Colonic mucosa (tissue), 4 donors: Measurements from ENCODE around the gene PCP4L1. TPM values are rescaled to one million over a fixed set of nuclear protein-coding genes. Genes with fewer than 3 reads are reported as not detected.
A peak's percentile ranks its signal among the peaks of the same experiment; 100 is the strongest.

Source experiments
- DNase-seq: peaks from one replicate; pipeline ENCODE4 v3.0.0-alpha.2; 2020
- H3K27ac ChIP-seq: fragments of 200-600 bp; one replicate; pipeline ENCODE4 v1.8.0; 2021
- H3K27me3 ChIP-seq: fragments of 200-600 bp; one replicate; pipeline ENCODE4 v1.8.0; 2021
- H3K36me3 ChIP-seq: fragments of 200-600 bp; one replicate; pipeline ENCODE4 v1.8.0; 2021
- H3K4me1 ChIP-seq: fragments of 200-600 bp; one replicate; pipeline ENCODE4 v1.8.0; 2021; ENCODE audit warnings: mild to moderate bottlenecking
- H3K4me3 ChIP-seq: fragments of 200-600 bp; one replicate; pipeline ENCODE4 v1.8.0; 2021
- H3K9ac ChIP-seq, 2 donors: one replicate each; pipeline ENCODE4 v1.7.0; 2013; ENCODE audit warnings: control low read depth in 2 of 2, low read depth in 2 of 2, low read length in 2 of 2
- H3K9me3 ChIP-seq: fragments of 200-600 bp; one replicate; pipeline ENCODE4 v1.8.0; 2021
- CTCF ChIP-seq: fragments of 200-600 bp; IDR thresholded peaks from one replicate; pipeline ENCODE4 v1.8.0; 2022; ENCODE audit warnings: antibody characterized with exemption, mild to moderate bottlenecking
- intact Hi-C: fragments of 100-400 bp; cut with DNase I; formaldehyde crosslinking; loops from one replicate; pipeline ENCODE4 v1.14.1; 2022
- total RNA-seq, 2 donors: library from RNA; stranded (reverse); fragmentation: NEBNext Ultra II Directional in 1 of 2; extraction: Animal tissue kit (Norgen Biotek cat#: 25700) in 1 of 2; gene quantifications; one replicate each; pipeline ENCODE4 v1.2.1, GENCODE V29; 2021
- donor health status: healthy.
- donor health status: DM: no; HTN: no; CAD: no.
- donor health status: DM: no; HTN: no; CAD: no.

Gene PCP4L1
- total RNA-seq, 2 donors from 2014 or later = 0.22 to 1.4 TPM

- no peak for TF ChIP-seq CTCF
- Histone ChIP-seq H3K27me3 (no peaks in the 10 kb centered on the region), H3K9me3 (no peaks in the 10 kb centered on the region), H3K4me1 (no peaks in the 10 kb centered on the region), H3K9ac (no peak overlapping the region), H3K4me3 (no peak overlapping the region), H3K27ac (no peak overlapping the region), H3K36me3 (no peaks in the 10 kb centered on the region)
- DNase-seq = no peak
- intact Hi-C loops = no loop called here
These were observed 39.6 kb downstream of the PCP4L1 start for GRCh38 chr1:161298116-161298515.

GRCh38 chr1:161299347-161299746 lies 40.8 kb downstream of the PCP4L1 start:
- no peak for DNase-seq
- no peaks in the 10 kb centered on the region for H3K9me3 ChIP-seq
- H3K4me3 ChIP-seq = no peak overlapping the region
- no peak overlapping the region for H3K9ac ChIP-seq
- no peak for TF ChIP-seq CTCF
- intact Hi-C loops = no loop called here
- H3K27ac ChIP-seq = no peak overlapping the region
- no peaks in the 10 kb centered on the region for H3K27me3 ChIP-seq
- no peaks in the 10 kb centered on the region for H3K4me1 ChIP-seq
- no peaks in the 10 kb centered on the region for H3K36me3 ChIP-seq

- Histone ChIP-seq H3K36me3 (no peaks in the 10 kb centered on the region), H3K27me3 (no peaks in the 10 kb centered on the region), H3K9ac (no peak overlapping the region), H3K4me1 (no peaks in the 10 kb centered on the region), H3K27ac (no peak overlapping the region), H3K4me3 (no peak overlapping the region), H3K9me3 (no peaks in the 10 kb centered on the region)
- no peak for TF ChIP-seq CTCF
- intact Hi-C loops = loop anchor here (10.0 kb wide), 1 partner anchor 106 kb away; the partner anchor contains the start of gene ADAMTS4
- no peak for DNase-seq
These were observed 41.9 kb downstream of the PCP4L1 start for GRCh38 chr1:161300478-161300877.

- Histone ChIP-seq H3K9ac (peak overlapping the region; percentile 54 to 80), H3K4me1 (no peaks in the 10 kb centered on the region), H3K4me3 (peak overlapping the region; percentile 63), H3K27me3 (no peaks in the 10 kb centered on the region), H3K9me3 (no peaks in the 10 kb centered on the region), H3K36me3 (no peaks in the 10 kb centered on the region), H3K27ac (peak overlapping the region; percentile 27)
- no peak for DNase-seq
- intact Hi-C loops = loop anchor here (10.0 kb wide), 1 partner anchor 110 kb away; the partner anchor contains the start of gene ADAMTS4
- no peak for TF ChIP-seq CTCF
These were observed 46.7 kb downstream of the PCP4L1 start for GRCh38 chr1:161304927-161305866.

- peak overlapping the region; percentile 27 for H3K27ac ChIP-seq
- DNase-seq = peak; percentile 90
- H3K27me3 ChIP-seq = no peaks in the 10 kb centered on the region
- peak overlapping the region; percentile 63 for H3K4me3 ChIP-seq
- H3K9ac ChIP-seq = peak overlapping the region; percentile 54 to 80
- no peaks in the 10 kb centered on the region for H3K9me3 ChIP-seq
- no peaks in the 10 kb centered on the region for H3K4me1 ChIP-seq
- no peaks in the 10 kb centered on the region for H3K36me3 ChIP-seq
- intact Hi-C loops = loop anchor here (10.0 kb wide), 1 partner anchor 111 kb away; the partner anchor contains the start of gene ADAMTS4
- TF ChIP-seq CTCF = no peak
These were observed 47.4 kb downstream of the PCP4L1 start for GRCh38 chr1:161305867-161306519.
